Keratinocyte (primary cell): ENCODE results near the gene PARVA. TPM values are rescaled to one million over a fixed set of nuclear protein-coding genes. Genes with fewer than 3 reads are reported as not detected.

ENCODE experiments used
- DNase-seq: peaks from one replicate; pipeline ENCODE4 v3.0.0-alpha.2; 2011; ENCODE audit warnings: low read depth, missing footprints, low spot score
- FAIRE-seq: peaks from 2 replicates; lab custom pipeline; 2011; peaks lifted over from hg19 to GRCh38; lab: Jason Lieb, UNC
- H2AFZ ChIP-seq: 2 replicates; pipeline ENCODE4 v1.6.0; 2012; ENCODE audit warnings: low read length, control low read depth, inconsistent platforms; ENCODE audit not compliant: control insufficient read depth
- H3K27ac ChIP-seq: 2 replicates; pipeline ENCODE4 v1.5.1; 2011; ENCODE audit warnings: low read length; ENCODE audit not compliant: control insufficient read depth, insufficient read depth
- H3K27me3 ChIP-seq: 3 replicates; pipeline ENCODE4 v1.6.0; 2011; ENCODE audit warnings: low read length; ENCODE audit not compliant: control insufficient read depth, insufficient read depth; ENCODE audit errors: extremely low read depth
- H3K36me3 ChIP-seq, 2 experiments: 2 replicates in 1 of 2; 3 replicates in 1 of 2; pipeline ENCODE4 v1.5.1; 2011; ENCODE audit warnings: low read length in 2 of 2, mild to moderate bottlenecking in 1 of 2; ENCODE audit not compliant: control insufficient read depth in 2 of 2, insufficient read depth in 2 of 2; ENCODE audit errors: extremely low read depth in 1 of 2
- H3K4me1 ChIP-seq: 3 replicates; pipeline ENCODE4 v1.5.1; 2011; ENCODE audit warnings: low read length; ENCODE audit not compliant: control insufficient read depth, insufficient read depth; ENCODE audit errors: extremely low read depth
- H3K4me2 ChIP-seq: 3 replicates; pipeline ENCODE4 v1.6.0; 2011; ENCODE audit warnings: low read depth, low read length; ENCODE audit not compliant: control insufficient read depth, insufficient read depth; ENCODE audit errors: extremely low read depth
- H3K4me3 ChIP-seq, 3 experiments: fragments of 200-600 bp in 1 of 3; sonication (generic) in 1 of 3; 2 replicates in 2 of 3; 3 replicates in 1 of 3; pipeline ENCODE4 v1.5.1; 2011 to 2016; ENCODE audit warnings: low read length in 3 of 3, mild to moderate bottlenecking in 3 of 3, control low read depth in 2 of 3, inconsistent platforms in 1 of 3, low read depth in 1 of 3, mixed read lengths in 1 of 3, mixed run types in 1 of 3, moderate library complexity in 1 of 3; ENCODE audit not compliant: control insufficient read depth in 2 of 3, insufficient read depth in 2 of 3; ENCODE audit errors: extremely low read depth in 1 of 3
- H3K79me2 ChIP-seq: 2 replicates; pipeline ENCODE4 v1.6.0; 2012; ENCODE audit warnings: low read length; ENCODE audit not compliant: control insufficient read depth, insufficient read depth
- H3K9ac ChIP-seq: 3 replicates; pipeline ENCODE4 v1.6.0; 2011; ENCODE audit warnings: low read length; ENCODE audit not compliant: control insufficient read depth, insufficient read depth; ENCODE audit errors: extremely low read depth
- H3K9me1 ChIP-seq: 3 replicates; pipeline ENCODE4 v1.6.0; 2011; ENCODE audit warnings: low read length; ENCODE audit not compliant: control insufficient read depth, insufficient read depth; ENCODE audit errors: extremely low read depth
- H3K9me3 ChIP-seq: 2 replicates; pipeline ENCODE4 v1.5.1; 2012; ENCODE audit warnings: low read depth, low read length; ENCODE audit not compliant: control insufficient read depth
- H4K20me1 ChIP-seq: 3 replicates; pipeline ENCODE4 v1.6.0; 2011; ENCODE audit warnings: low read length; ENCODE audit not compliant: control insufficient read depth, insufficient read depth; ENCODE audit errors: extremely low read depth
- EZH2 ChIP-seq: IDR thresholded peaks from one replicate; pipeline ENCODE4 v1.6.1; 2012; ENCODE audit warnings: inconsistent platforms, mild to moderate bottlenecking, low read length, moderate library complexity
- dilution Hi-C: fragments of 300-500 bp; cut with MboI; formaldehyde crosslinking; loops from one replicate; pipeline ENCODE4 v1.7.0; 2020; ENCODE audit warnings: low sequenced_read_pairs; ENCODE audit not compliant: extremely low pct_ligation_motif_present
- polyA plus RNA-seq, 5 experiments: library from polyadenylated mRNA; depleted of rRNA in 3 of 5; stranded (reverse) in 3 of 5; stranded (forward) in 1 of 5; unstranded in 1 of 5; fragments of >200 nt; gene quantifications; 1 replicate in 1 of 5; 2 replicates in 3 of 5; 3 replicates in 1 of 5; pipeline versions ENCODE4 v1.2.1 to v1.2.3, GENCODE V29; 2011 to 2012; ENCODE audit warnings: missing spikeins in 2 of 5, low read depth in 1 of 5, low replicate concordance in 1 of 5
- TF ChIP-seq, protein P1 (sequence below), 3 experiments: IDR thresholded peaks in 1 of 3; conservative IDR thresholded peaks in 1 of 3; optimal IDR thresholded peaks in 1 of 3; 2 replicates in 2 of 3; 3 replicates in 1 of 3; pipeline versions ENCODE3 to v1.5.1; 2011; ENCODE audit warnings: low read length in 3 of 3, mild to moderate bottlenecking in 3 of 3, moderate library complexity in 2 of 3, control low read depth in 1 of 3, inconsistent platforms in 1 of 3; ENCODE audit not compliant: insufficient read depth in 2 of 3; ENCODE audit errors: extremely low read depth in 1 of 3

Gene PARVA
- polyA plus RNA-seq, 1 donor (not counting 4 experiments of a cell fraction or from before 2014, with no cell fraction given) = 28.9 TPM

GRCh38 chr11:12433571-12434324 lies 56.4 kb downstream of the PARVA start:
- DNase-seq = no peak
- Histone ChIP-seq H2AFZ (no peak overlapping the region), H3K4me1 (peaks cover 18% of the 10 kb centered on the region), H4K20me1 (no peaks in the 10 kb centered on the region), H3K27ac (no peak overlapping the region), H3K4me3 (no peak overlapping the region), H3K4me2 (no peak overlapping the region), H3K27me3 (no peaks in the 10 kb centered on the region), H3K9ac (no peak overlapping the region), H3K36me3 (peaks cover 0 to 1% of the 10 kb centered on the region in 2 experiments), H3K9me1 (no peaks in the 10 kb centered on the region), H3K79me2 (peaks cover 4% of the 10 kb centered on the region), H3K9me3 (no peaks in the 10 kb centered on the region)
- dilution Hi-C loops = no loop called here
- no peak for FAIRE-seq
- TF ChIP-seq, protein P1, sequence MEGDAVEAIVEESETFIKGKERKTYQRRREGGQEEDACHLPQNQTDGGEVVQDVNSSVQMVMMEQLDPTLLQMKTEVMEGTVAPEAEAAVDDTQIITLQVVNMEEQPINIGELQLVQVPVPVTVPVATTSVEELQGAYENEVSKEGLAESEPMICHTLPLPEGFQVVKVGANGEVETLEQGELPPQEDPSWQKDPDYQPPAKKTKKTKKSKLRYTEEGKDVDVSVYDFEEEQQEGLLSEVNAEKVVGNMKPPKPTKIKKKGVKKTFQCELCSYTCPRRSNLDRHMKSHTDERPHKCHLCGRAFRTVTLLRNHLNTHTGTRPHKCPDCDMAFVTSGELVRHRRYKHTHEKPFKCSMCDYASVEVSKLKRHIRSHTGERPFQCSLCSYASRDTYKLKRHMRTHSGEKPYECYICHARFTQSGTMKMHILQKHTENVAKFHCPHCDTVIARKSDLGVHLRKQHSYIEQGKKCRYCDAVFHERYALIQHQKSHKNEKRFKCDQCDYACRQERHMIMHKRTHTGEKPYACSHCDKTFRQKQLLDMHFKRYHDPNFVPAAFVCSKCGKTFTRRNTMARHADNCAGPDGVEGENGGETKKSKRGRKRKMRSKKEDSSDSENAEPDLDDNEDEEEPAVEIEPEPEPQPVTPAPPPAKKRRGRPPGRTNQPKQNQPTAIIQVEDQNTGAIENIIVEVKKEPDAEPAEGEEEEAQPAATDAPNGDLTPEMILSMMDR (optimal IDR thresholded peaks at IDR 0.05 in 1 of 3, IDR thresholded peaks at IDR 0.05 in 1 of 3, conservative IDR thresholded peaks at IDR 0.05 in 1 of 3; ENCODE audit: extremely low read depth in 1 of 3, insufficient read depth in 2 of 3, low read length in 3 of 3) = no peak
- TF ChIP-seq EZH2 = no peak

GRCh38 chr11:12434325-12434654 lies 56.9 kb downstream of the PARVA start:
- H3K79me2 ChIP-seq = peaks cover 4% of the 10 kb centered on the region
- FAIRE-seq = no peak
- H3K9me1 ChIP-seq = no peaks in the 10 kb centered on the region
- dilution Hi-C loops = no loop called here
- H3K4me3 ChIP-seq = no peak overlapping the region
- no peak overlapping the region for H3K27ac ChIP-seq
- peaks cover under 1 to 1% of the 10 kb centered on the region in 2 experiments for H3K36me3 ChIP-seq
- H3K9me3 ChIP-seq = no peaks in the 10 kb centered on the region
- H2AFZ ChIP-seq = no peak overlapping the region
- no peak overlapping the region for H3K9ac ChIP-seq
- DNase-seq = no peak
- H3K4me2 ChIP-seq = no peak overlapping the region
- H3K27me3 ChIP-seq = no peaks in the 10 kb centered on the region
- peaks cover 18% of the 10 kb centered on the region for H3K4me1 ChIP-seq
- no peaks in the 10 kb centered on the region for H4K20me1 ChIP-seq
- TF ChIP-seq, protein P1 (optimal IDR thresholded peaks at IDR 0.05 in 1 of 3, IDR thresholded peaks at IDR 0.05 in 1 of 3, conservative IDR thresholded peaks at IDR 0.05 in 1 of 3; ENCODE audit: extremely low read depth in 1 of 3, insufficient read depth in 2 of 3, low read length in 3 of 3) = no peak
- no peak for TF ChIP-seq EZH2
